Activated CD8-positive, alpha-beta T cell treated with anti-CD3 and anti-CD28 coated beads, Interleukin-2, amount 10 ng/mL, durations not matched to agents 7 days and 5 days (primary cell): Measurements from ENCODE around the gene PLXNA4. TPM values are rescaled to one million over a fixed set of nuclear protein-coding genes. Genes with fewer than 3 reads are reported as not detected.

Experiments used
- ATAC-seq: fragments of 150-1000 bp; cut with Tn5 transposase; one replicate; pipeline ENCODE4 v1.10.0; 2021; ENCODE audit warnings: moderate library complexity
- CTCF ChIA-PET: fragments of 350-600 bp; sonication (Branson Sonifier 250); formaldehyde crosslinking; loops from one replicate; lab custom pipeline; 2021; ENCODE audit warnings: antibody characterized with exemption; lab: Charles Lee
- POLR2A ChIA-PET: fragments of 350-600 bp; sonication (Branson Sonifier 250); formaldehyde crosslinking; loops from one replicate; lab custom pipeline; 2021; ENCODE audit warnings: antibody characterized with exemption; lab: Charles Lee
- DNase-seq: peaks from one replicate; pipeline ENCODE4 v3.0.0-alpha.2; 2020
- H3K27ac Mint-ChIP-seq: one replicate; pipeline ENCODE4 v1.8.0; 2021; ENCODE audit warnings: mild to moderate bottlenecking, mixed read lengths
- H3K27me3 Mint-ChIP-seq: one replicate; pipeline ENCODE4 v1.8.0; 2021; ENCODE audit warnings: low read depth, mixed read lengths
- H3K36me3 Mint-ChIP-seq: one replicate; pipeline ENCODE4 v1.8.0; 2021; ENCODE audit warnings: low read depth, mixed read lengths
- H3K4me1 Mint-ChIP-seq: one replicate; pipeline ENCODE4 v1.8.0; 2021; ENCODE audit warnings: low read depth, mixed read lengths
- H3K4me3 Mint-ChIP-seq: one replicate; pipeline ENCODE4 v1.8.0; 2021; ENCODE audit warnings: mild to moderate bottlenecking, mixed read lengths
- H3K9me3 Mint-ChIP-seq: one replicate; pipeline ENCODE4 v1.8.0; 2022; ENCODE audit warnings: mixed read lengths; ENCODE audit not compliant: insufficient read depth
- total RNA-seq, 2 experiments: library from RNA; stranded (reverse); gene quantifications; one replicate each; pipeline ENCODE4 v1.2.3, GENCODE V29; 2021

The PLXNA4 gene
- total RNA-seq, 2 experiments from 2014 or later, result 45.4 to 47.2 TPM

GRCh38 chr7:132485136-132485535, 91.1 kb downstream of the PLXNA4 start:
- CTCF ChIA-PET, result interaction anchor here (1.0 to 1.5 kb wide), 4 partner anchors 10 to 91 kb away, joined by 3 to 7 read pairs (median 4); no protein-coding TSS in a partner anchor
- peaks cover 73% of the 10 kb centered on the region for H3K36me3 Mint-ChIP-seq
- H3K4me1 Mint-ChIP-seq, result peaks cover 72% of the 10 kb centered on the region
- POLR2A ChIA-PET, result no interaction called here
- ATAC-seq (peak; percentile 3), DNase-seq (no peak)
- peak overlapping the region; percentile 3 for H3K4me3 Mint-ChIP-seq
- H3K27ac Mint-ChIP-seq, result peak overlapping the region; percentile 90
- H3K27me3 Mint-ChIP-seq, result no peaks in the 10 kb centered on the region
- peaks cover 6% of the 10 kb centered on the region for H3K9me3 Mint-ChIP-seq

- ATAC-seq (no peak), DNase-seq (no peak)
- Mint-ChIP-seq H3K4me1 (peaks cover 57% of the 10 kb centered on the region), H3K36me3 (peaks cover 65% of the 10 kb centered on the region), H3K27me3 (no peaks in the 10 kb centered on the region), H3K27ac (no peak overlapping the region), H3K4me3 (no peak overlapping the region), H3K9me3 (no peaks in the 10 kb centered on the region)
- POLR2A ChIA-PET, result interaction anchor here (0.8 kb wide), 1 partner anchor 8 kb away, joined by 3 read pairs; no protein-coding TSS in a partner anchor
- CTCF ChIA-PET, result interaction anchor here (1.1 kb wide), 1 partner anchor 74 kb away, joined by 3 read pairs; no protein-coding TSS in a partner anchor
Measured at GRCh38 chr7:132482866-132483265, 93.4 kb downstream of the PLXNA4 start.

DNA sequence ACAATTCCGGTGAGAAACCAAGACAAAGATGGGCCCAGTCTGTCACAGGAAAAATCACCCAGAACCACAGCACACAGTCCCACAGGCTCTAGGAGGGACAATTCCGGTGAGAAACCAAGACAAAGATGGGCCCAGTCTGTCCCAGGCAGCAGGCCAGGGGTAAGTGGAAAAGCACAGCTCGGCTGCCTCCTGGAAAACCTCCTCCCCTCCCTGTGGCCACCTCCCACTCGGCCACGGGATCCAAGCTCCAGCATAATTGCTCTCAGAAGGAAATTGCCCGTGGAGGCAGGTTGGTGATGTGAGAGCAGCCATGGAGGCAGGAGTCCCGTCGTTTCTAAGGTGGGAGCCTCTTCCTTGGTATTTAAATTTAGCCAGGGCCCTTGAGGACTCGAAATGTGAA, 95.7 kb downstream of the PLXNA4 start:
- peaks cover 3% of the 10 kb centered on the region for H3K27me3 Mint-ChIP-seq
- ATAC-seq (no peak), DNase-seq (no peak)
- CTCF ChIA-PET, result no interaction called here
- H3K27ac Mint-ChIP-seq, result no peak overlapping the region
- H3K36me3 Mint-ChIP-seq, result peaks cover 50% of the 10 kb centered on the region
- no peaks in the 10 kb centered on the region for H3K9me3 Mint-ChIP-seq
- POLR2A ChIA-PET, result no interaction called here
- H3K4me3 Mint-ChIP-seq, result no peak overlapping the region
- peaks cover 50% of the 10 kb centered on the region for H3K4me1 Mint-ChIP-seq

DNA sequence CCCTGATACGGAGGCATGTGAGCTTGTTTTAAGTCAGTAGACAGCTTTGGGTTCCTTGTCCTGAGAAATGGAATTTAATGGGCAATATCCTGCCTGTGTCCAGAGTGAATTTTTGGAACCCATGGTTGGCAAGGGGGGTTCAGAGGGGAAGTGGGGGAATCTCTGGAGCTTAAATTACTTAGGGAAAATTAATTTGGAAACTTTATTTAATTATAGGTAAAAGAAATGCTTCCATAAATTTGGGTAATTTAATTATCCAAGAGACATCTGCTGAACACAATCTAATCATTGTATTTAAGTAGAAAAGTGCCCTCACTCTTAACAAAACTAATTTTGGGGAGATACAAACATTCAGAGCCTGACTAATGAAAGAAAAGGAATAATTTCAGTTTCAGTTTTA, 99.7 kb downstream of the PLXNA4 start:
- DNase-seq (no peak), ATAC-seq (no peak)
- Mint-ChIP-seq H3K4me3 (no peak overlapping the region), H3K36me3 (peaks cover 41% of the 10 kb centered on the region), H3K9me3 (no peaks in the 10 kb centered on the region), H3K4me1 (peaks cover 62% of the 10 kb centered on the region), H3K27me3 (peaks cover 13% of the 10 kb centered on the region), H3K27ac (no peak overlapping the region)
- CTCF ChIA-PET, result interaction anchor here (1.0 to 1.4 kb wide), 5 partner anchors 9 to 85 kb away, joined by 3 to 4 read pairs (median 3); no protein-coding TSS in a partner anchor
- POLR2A ChIA-PET, result interaction anchor here (0.7 kb wide), 1 partner anchor 112 kb away, joined by 3 read pairs; no protein-coding TSS in a partner anchor

DNA sequence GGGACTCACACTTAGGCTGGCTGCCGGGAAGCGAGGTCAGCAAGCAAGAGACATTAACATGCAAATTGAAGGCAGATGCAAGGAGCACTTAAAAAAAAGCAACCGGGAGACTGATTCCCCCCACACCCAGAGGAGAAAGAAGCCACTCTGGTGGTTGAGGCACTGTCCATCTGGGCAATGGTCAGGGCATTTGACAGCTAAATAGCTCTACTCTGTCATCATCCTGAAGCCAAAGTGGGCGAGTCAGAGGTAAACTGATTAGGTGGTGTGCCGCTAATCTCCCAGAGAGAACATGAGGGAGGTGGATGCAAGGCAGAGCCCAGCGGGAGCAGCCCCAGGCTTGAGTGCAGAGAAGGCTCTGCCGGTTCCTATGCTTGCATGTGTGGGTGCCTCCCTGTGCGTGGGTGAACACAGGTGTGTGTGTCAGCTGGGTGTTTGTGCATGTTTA, 100.6 kb downstream of the PLXNA4 start:
- peaks cover 13% of the 10 kb centered on the region for H3K27me3 Mint-ChIP-seq

GRCh38 chr7:132475037-132475668, 101.1 kb downstream of the PLXNA4 start:
- POLR2A ChIA-PET, result interaction anchor here (1.1 kb wide), 1 partner anchor 8 kb away, joined by 3 read pairs; no protein-coding TSS in a partner anchor
- DNase-seq (no peak), ATAC-seq (no peak)
- H3K27ac Mint-ChIP-seq, result peak overlapping the region; percentile 33
- peaks cover 17% of the 10 kb centered on the region for H3K27me3 Mint-ChIP-seq
- H3K4me3 Mint-ChIP-seq, result no peak overlapping the region
- H3K4me1 Mint-ChIP-seq, result peaks cover 71% of the 10 kb centered on the region
- no peaks in the 10 kb centered on the region for H3K9me3 Mint-ChIP-seq
- peaks cover 54% of the 10 kb centered on the region for H3K36me3 Mint-ChIP-seq
- CTCF ChIA-PET, result interaction anchor here (1.4 to 2.9 kb wide), 5 partner anchors 12 to 105 kb away, joined by 3 to 11 read pairs (median 8); no protein-coding TSS in a partner anchor

More for the DNA sequence above, 100.6 kb downstream of the PLXNA4 start:
- Mint-ChIP-seq H3K36me3 (peaks cover 49% of the 10 kb centered on the region), H3K27ac (no peak overlapping the region), H3K4me3 (no peak overlapping the region), H3K9me3 (no peaks in the 10 kb centered on the region), H3K4me1 (peaks cover 67% of the 10 kb centered on the region)
- CTCF ChIA-PET, result interaction anchor here (1.0 to 2.2 kb wide), 4 partner anchors 42 to 105 kb away, joined by 3 to 11 read pairs (median 4); no protein-coding TSS in a partner anchor
- ATAC-seq (no peak), DNase-seq (no peak)
- POLR2A ChIA-PET, result no interaction called here

DNA sequence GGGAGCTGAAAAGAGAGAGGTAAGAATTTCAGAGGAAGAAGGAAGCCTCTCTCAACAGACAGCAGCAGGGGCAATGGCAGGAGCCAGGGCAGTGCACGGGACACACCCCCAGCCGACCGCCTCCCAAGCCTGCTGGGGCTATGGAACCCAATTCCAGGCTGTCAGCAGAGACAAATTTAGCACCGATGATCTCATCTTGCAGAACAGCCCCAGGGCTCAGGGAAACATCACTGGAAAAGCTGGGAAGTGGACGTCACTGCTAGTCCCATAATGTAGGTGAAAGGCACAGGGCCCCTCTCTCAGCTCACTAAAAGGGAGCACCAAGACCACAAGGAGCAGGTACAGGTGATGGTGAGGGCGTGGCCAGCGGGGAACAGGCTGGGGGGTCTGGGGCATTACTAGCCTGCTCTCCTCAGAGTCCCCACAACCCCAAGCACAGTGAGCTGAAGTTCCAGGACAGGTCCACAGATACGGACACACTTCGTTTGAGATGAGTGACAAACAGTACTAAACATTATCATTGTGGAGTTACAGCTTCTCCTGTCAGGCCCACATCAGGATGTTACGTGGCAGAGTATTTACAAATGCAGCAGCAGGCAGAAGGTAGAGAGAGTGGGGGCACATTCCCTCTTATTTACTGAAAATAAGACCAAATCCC, 103.7 kb downstream of the PLXNA4 start:
- Mint-ChIP-seq H3K4me3 (no peak overlapping the region), H3K27me3 (peaks cover 17% of the 10 kb centered on the region), H3K9me3 (no peaks in the 10 kb centered on the region), H3K27ac (no peak overlapping the region), H3K4me1 (peaks cover 68% of the 10 kb centered on the region), H3K36me3 (peaks cover 61% of the 10 kb centered on the region)
- ChIA-PET POLR2A (no interaction called here), CTCF (interaction anchor here (2.9 kb wide), 1 partner anchor 9 kb away, joined by 8 read pairs; no protein-coding TSS in a partner anchor)
- DNase-seq (no peak), ATAC-seq (no peak)

DNA sequence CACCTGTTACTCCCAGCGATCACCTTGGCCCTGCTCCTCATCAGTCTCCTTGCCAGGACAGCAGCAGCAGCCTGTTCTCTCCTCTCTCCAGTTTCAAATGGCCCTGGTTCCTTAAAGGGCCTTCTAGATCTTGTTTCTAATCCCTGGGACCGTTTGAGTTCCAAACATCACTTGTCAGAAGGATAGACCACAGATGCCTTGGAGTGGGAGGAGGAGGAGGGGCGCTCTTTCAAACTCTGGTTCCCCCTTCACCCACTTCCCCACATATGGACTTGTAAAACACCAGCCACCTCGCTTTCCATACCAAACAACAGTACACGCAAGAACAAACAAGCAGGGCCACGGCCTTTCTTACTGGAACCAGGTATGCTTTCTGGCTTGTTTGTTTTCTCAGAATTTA, 104.8 kb downstream of the PLXNA4 start:
- H3K27ac Mint-ChIP-seq, result no peak overlapping the region
- no peak overlapping the region for H3K4me3 Mint-ChIP-seq
- ATAC-seq, result no peak
- no peaks in the 10 kb centered on the region for H3K9me3 Mint-ChIP-seq
- DNase-seq, result no peak
- H3K36me3 Mint-ChIP-seq, result peaks cover 61% of the 10 kb centered on the region
- H3K4me1 Mint-ChIP-seq, result peaks cover 66% of the 10 kb centered on the region
- CTCF ChIA-PET, result no interaction called here
- peaks cover 17% of the 10 kb centered on the region for H3K27me3 Mint-ChIP-seq
- POLR2A ChIA-PET, result no interaction called here

DNA sequence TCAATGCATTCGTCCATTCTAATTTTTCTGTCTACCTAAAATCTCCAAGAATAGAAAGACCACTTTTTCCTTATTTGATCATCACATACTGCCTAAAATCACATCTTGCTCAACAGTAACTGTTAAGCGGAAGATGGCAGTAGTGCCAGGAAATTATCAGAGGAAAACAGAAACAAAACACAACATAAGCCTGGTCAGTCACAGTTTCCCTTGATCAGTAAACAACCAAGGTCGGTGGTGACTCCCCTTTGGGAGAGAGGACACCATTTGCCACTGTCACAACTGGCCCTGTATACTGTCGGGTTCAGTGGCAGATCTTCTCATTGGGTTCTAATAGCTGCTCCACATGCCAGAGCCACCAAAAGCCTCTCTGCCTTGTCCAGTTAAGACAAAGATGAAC, 106.6 kb downstream of the PLXNA4 start:
- POLR2A ChIA-PET, result interaction anchor here (0.7 kb wide), 1 partner anchor 67 kb away, joined by 3 read pairs; no protein-coding TSS in a partner anchor
- ATAC-seq (no peak), DNase-seq (no peak)
- peaks cover 67% of the 10 kb centered on the region for H3K4me1 Mint-ChIP-seq
- H3K4me3 Mint-ChIP-seq, result no peak overlapping the region
- peaks cover 7% of the 10 kb centered on the region for H3K27me3 Mint-ChIP-seq
- no peaks in the 10 kb centered on the region for H3K9me3 Mint-ChIP-seq
- CTCF ChIA-PET, result interaction anchor here (1.3 kb wide), 1 partner anchor 16 kb away, joined by 3 read pairs; no protein-coding TSS in a partner anchor
- no peak overlapping the region for H3K27ac Mint-ChIP-seq
- peaks cover 65% of the 10 kb centered on the region for H3K36me3 Mint-ChIP-seq

DNA sequence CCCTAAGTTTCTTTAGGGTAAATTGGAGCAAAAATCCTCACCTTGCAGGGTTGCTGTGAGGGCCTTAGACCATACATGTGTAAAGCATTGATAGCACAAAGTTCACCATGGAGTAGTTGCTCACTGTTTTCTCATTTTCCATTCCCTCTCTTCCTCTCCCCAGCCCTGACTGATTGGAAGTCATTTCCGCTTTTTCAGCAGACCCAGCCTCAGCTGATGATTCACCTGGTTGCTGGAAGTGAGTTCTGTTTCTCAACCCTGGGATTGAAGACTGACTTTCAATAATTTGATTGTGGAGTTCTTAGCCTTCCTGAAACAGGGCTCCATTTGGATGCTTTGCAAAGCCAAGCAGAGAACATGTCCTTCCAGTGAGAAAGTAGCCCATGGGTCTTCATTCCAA, 107.0 kb downstream of the PLXNA4 start:
- Mint-ChIP-seq H3K27me3 (peaks cover 4% of the 10 kb centered on the region), H3K4me1 (peaks cover 67% of the 10 kb centered on the region)

DNA sequence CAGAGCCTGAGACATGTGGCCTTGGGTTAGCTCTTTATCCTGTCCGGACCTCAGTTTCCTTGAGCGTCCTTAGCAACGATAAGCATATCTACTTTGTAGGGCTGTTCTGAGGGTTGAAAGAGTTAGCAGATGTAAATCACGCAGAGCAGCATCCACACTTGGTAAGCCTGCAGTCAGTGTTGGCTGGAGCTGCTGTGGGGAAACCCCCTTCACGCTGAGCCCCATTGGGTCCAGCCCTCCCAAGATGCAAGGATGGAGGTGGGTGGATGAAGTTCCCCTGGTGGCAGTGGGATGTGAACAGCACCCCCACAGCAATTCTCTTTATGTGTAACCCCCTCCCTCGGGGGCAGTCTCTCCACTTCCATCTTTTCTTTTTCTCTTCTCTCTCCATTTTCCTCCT, 109.9 kb downstream of the PLXNA4 start:
- CTCF ChIA-PET, result interaction anchor here (0.9 to 1.5 kb wide), 6 partner anchors 17 to 114 kb away, joined by 3 to 8 read pairs (median 4); no protein-coding TSS in a partner anchor

More for the DNA sequence above, 107.0 kb downstream of the PLXNA4 start:
- DNase-seq (no peak), ATAC-seq (no peak)
- no peak overlapping the region for H3K4me3 Mint-ChIP-seq
- ChIA-PET POLR2A (no interaction called here), CTCF (no interaction called here)
- no peak overlapping the region for H3K27ac Mint-ChIP-seq
- H3K9me3 Mint-ChIP-seq, result no peaks in the 10 kb centered on the region
- peaks cover 67% of the 10 kb centered on the region for H3K36me3 Mint-ChIP-seq

More for the DNA sequence above, 109.9 kb downstream of the PLXNA4 start:
- ATAC-seq, result no peak
- no peak overlapping the region for H3K27ac Mint-ChIP-seq
- POLR2A ChIA-PET, result interaction anchor here (0.9 kb wide), 1 partner anchor 14 kb away, joined by 3 read pairs; no protein-coding TSS in a partner anchor
- no peak for DNase-seq
- no peaks in the 10 kb centered on the region for H3K9me3 Mint-ChIP-seq
- peaks cover 4% of the 10 kb centered on the region for H3K27me3 Mint-ChIP-seq
- peaks cover 64% of the 10 kb centered on the region for H3K4me1 Mint-ChIP-seq
- H3K36me3 Mint-ChIP-seq, result peaks cover 62% of the 10 kb centered on the region
- no peak overlapping the region for H3K4me3 Mint-ChIP-seq
